ENCODE measurements around the gene LIF.

- TF ChIP-seq CTCF (optimal IDR thresholded peaks at IDR 0.05 in 1 of 3, IDR thresholded peaks at IDR 0.05 in 1 of 3, conservative IDR thresholded peaks at IDR 0.05 in 1 of 3; ENCODE audit: extremely low read depth in 1 of 3, insufficient read depth in 2 of 3, low read length in 3 of 3): no peak
- TF ChIP-seq EZH2 (IDR thresholded peaks at IDR 0.05; ENCODE audit: low read length): no peak
Observed at GRCh38 chr22:30193031-30193775, 53.4 kb downstream of the LIF start.
